ENCODE measurements around the gene CDC34. TPM values are rescaled to one million over a fixed set of nuclear protein-coding genes. Genes with fewer than 3 reads are reported as not detected.

The CDC34 gene
- total and polyA plus RNA-seq, 9 of the 15 experiments (the other 6 are each of a cell fraction or from before 2014, with no cell fraction given), result 0.80 to 203 (median 65.5) TPM

DNA sequence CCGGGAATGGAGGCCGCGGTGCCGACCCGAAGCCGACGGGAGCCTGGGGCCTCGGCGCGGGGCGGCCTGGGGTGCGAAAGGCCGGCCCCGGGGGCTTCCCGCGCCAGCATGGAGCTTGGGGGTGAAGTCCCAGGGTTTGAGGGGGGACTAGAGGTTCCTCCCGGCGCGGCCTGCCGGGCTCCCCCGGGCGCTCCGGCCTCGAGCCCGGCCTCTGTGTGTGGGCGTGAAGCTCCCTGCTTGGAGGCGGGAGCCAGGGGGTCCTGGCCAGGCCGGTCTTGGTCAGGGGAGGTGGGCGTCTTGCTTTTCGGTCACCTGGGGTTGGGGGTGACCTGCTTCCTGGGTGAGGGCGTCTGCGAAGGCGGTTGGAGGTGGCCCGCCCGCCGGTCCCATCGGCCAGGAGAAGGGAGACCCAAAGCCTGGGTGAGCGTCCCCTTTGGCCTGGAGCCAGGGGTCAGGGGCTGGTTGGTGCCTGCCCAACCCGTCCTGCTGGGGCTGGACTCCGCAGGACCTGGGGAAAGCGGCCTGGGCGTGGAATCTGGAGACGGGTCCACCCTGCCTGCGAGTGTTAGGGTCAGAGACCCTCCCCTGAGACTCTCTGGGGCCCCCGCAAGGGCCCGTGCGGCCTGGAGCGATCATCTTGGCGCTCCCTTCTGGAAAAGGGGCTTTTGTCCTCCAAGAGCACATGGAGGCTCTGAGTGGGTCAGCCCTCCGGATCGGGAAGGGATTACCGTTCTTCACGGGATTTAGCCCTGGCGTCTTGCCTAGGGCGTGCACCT, 41.4 kb downstream of the CDC34 start (continued):
- no peak for TF ChIP-seq CEBPZ (IDR thresholded peaks at IDR 0.05; ENCODE audit: borderline replicate concordance, low read depth, low read length)
- TF ChIP-seq MCM7 (IDR thresholded peaks at IDR 0.05), result no peak
- no peak for TF ChIP-seq NR2C1 (IDR thresholded peaks at IDR 0.05)
- no peak for TF ChIP-seq NR2C1 (tag; IDR thresholded peaks at IDR 0.05)
- TF ChIP-seq SP1 (CRISPR knock-in tag; IDR thresholded peaks at IDR 0.05), result peak; percentile 56; the same call in 1 of the 2 replicates
- TF ChIP-seq MTF1 (CRISPR knock-in tag; IDR thresholded peaks at IDR 0.05; ENCODE audit: borderline replicate concordance), result no peak
- TF ChIP-seq GABPB1 (CRISPR knock-in tag; IDR thresholded peaks at IDR 0.05), result no peak
- no peak for TF ChIP-seq GTF2E2 (tag; IDR thresholded peaks at IDR 0.05)
- TF ChIP-seq, protein P1, sequence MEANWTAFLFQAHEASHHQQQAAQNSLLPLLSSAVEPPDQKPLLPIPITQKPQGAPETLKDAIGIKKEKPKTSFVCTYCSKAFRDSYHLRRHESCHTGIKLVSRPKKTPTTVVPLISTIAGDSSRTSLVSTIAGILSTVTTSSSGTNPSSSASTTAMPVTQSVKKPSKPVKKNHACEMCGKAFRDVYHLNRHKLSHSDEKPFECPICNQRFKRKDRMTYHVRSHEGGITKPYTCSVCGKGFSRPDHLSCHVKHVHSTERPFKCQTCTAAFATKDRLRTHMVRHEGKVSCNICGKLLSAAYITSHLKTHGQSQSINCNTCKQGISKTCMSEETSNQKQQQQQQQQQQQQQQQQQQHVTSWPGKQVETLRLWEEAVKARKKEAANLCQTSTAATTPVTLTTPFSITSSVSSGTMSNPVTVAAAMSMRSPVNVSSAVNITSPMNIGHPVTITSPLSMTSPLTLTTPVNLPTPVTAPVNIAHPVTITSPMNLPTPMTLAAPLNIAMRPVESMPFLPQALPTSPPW (CRISPR knock-in tag; IDR thresholded peaks at IDR 0.05), result no peak
- no peak for TF ChIP-seq PHB (CRISPR knock-in tag; IDR thresholded peaks at IDR 0.05)
- no peak for TF ChIP-seq HES1 (IDR thresholded peaks at IDR 0.05; ENCODE audit: low read depth)
- TF ChIP-seq, protein P2, sequence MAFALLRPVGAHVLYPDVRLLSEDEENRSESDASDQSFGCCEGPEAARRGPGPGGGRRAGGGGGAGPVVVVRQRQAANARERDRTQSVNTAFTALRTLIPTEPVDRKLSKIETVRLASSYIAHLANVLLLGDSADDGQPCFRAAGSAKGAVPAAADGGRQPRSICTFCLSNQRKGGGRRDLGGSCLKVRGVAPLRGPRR (CRISPR knock-in tag; IDR thresholded peaks at IDR 0.05), result no peak
- TF ChIP-seq ZNF583 (CRISPR knock-in tag; IDR thresholded peaks at IDR 0.05), result no peak
- TF ChIP-seq SIN3A (IDR thresholded peaks at IDR 0.05; ENCODE audit: borderline replicate concordance in 2 of 2, control insufficient read depth in 1 of 2, low read depth in 2 of 2, low read length in 2 of 2), result 0 out of 4 replicates have a peak, but pooled peaks of 1 of the 2 experiments have one; percentile 9
- no peak for TF ChIP-seq SRSF1 (IDR thresholded peaks at IDR 0.05; ENCODE audit: low read depth, low read length)
- TF ChIP-seq SRSF3 (IDR thresholded peaks at IDR 0.05; ENCODE audit: insufficient read depth, low read length), result no peak
- TF ChIP-seq NFRKB (IDR thresholded peaks at IDR 0.05; ENCODE audit: low read depth), result no peak
- TF ChIP-seq WHSC1 (IDR thresholded peaks at IDR 0.05; ENCODE audit: low read length), result no peak
- TF ChIP-seq SLC30A9 (CRISPR knock-in tag; IDR thresholded peaks at IDR 0.05), result no peak
- TF ChIP-seq ZNF766 (CRISPR knock-in tag; conservative IDR thresholded peaks at IDR 0.05), result no peak
- peak; percentile 94 for TF ChIP-seq NFIC (IDR thresholded peaks at IDR 0.05)
- TF ChIP-seq RBBP5 (IDR thresholded peaks at IDR 0.05; ENCODE audit: borderline replicate concordance, insufficient read depth, low read length, poor library complexity, severe bottlenecking), result peak; percentile 44
- TF ChIP-seq CAMTA2 (CRISPR knock-in tag; conservative IDR thresholded peaks at IDR 0.05), result no peak
- no peak for TF ChIP-seq ZNF830 (CRISPR knock-in tag; IDR thresholded peaks at IDR 0.05)

Measured in K562 (cell line).